Vagina (tissue), 2 donors: ENCODE measurements around the gene MAD2L1BP.

Experiments
- POLR2A ChIP-seq, 2 donors: fragments of 450-650 bp; IDR thresholded peaks; one replicate each; pipeline ENCODE4 v1.6.1; 2017; ENCODE audit warnings: antibody characterized with exemption in 2 of 2, mild to moderate bottlenecking in 2 of 2, moderate library complexity in 2 of 2
- POLR2AphosphoS5 ChIP-seq, 2 donors: sonication (generic); formaldehyde crosslinking; IDR thresholded peaks; one replicate each; pipeline ENCODE4 v1.9.0; 2017; ENCODE audit warnings: antibody characterized with exemption in 2 of 2, mild to moderate bottlenecking in 2 of 2, low read depth in 1 of 2; ENCODE audit not compliant: insufficient read depth in 1 of 2
- TF ChIP-seq, protein P1 (sequence below), 3 experiments: fragments of 450-650 bp in 2 of 3; fragments of 200-600 bp in 1 of 3; sonication (generic) in 1 of 3; IDR thresholded peaks; one replicate each; pipeline ENCODE4 v1.5.1; 2017 to 2019; ENCODE audit warnings: antibody characterized with exemption in 3 of 3, mild to moderate bottlenecking in 2 of 3, moderate library complexity in 2 of 3

DNA sequence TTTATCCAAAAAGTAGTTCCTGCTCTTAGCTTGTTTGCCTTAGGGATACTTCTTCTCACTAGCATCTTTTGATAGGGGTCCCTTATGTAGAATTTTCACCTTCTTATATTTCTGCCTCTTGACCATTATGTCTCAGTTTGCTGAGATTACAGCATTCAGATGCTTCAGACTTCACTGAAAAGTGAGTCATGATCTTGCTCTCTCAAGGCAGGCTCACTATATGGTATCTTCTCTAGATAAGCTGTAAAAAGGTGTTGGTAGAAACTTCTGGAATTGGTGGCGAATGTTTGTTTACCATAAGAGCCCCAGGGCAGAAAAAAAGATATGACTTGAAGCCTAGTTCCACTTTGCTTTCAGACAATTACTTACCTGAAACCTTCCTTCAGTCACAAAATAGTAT is 26.2 kb upstream of the MAD2L1BP start:
- TF ChIP-seq POLR2A (IDR thresholded peaks at IDR 0.05) (no peak), POLR2AphosphoS5 (IDR thresholded peaks at IDR 0.05; ENCODE audit: insufficient read depth in 1 of 2, low read depth in 1 of 2) (no peak)
- TF ChIP-seq, protein P1, sequence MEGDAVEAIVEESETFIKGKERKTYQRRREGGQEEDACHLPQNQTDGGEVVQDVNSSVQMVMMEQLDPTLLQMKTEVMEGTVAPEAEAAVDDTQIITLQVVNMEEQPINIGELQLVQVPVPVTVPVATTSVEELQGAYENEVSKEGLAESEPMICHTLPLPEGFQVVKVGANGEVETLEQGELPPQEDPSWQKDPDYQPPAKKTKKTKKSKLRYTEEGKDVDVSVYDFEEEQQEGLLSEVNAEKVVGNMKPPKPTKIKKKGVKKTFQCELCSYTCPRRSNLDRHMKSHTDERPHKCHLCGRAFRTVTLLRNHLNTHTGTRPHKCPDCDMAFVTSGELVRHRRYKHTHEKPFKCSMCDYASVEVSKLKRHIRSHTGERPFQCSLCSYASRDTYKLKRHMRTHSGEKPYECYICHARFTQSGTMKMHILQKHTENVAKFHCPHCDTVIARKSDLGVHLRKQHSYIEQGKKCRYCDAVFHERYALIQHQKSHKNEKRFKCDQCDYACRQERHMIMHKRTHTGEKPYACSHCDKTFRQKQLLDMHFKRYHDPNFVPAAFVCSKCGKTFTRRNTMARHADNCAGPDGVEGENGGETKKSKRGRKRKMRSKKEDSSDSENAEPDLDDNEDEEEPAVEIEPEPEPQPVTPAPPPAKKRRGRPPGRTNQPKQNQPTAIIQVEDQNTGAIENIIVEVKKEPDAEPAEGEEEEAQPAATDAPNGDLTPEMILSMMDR (IDR thresholded peaks at IDR 0.05) = no peak
